ENCODE results near the gene ZSCAN10. TPM values are rescaled to one million over a fixed set of nuclear protein-coding genes. Genes with fewer than 3 reads are reported as not detected.

The ZSCAN10 gene
- total and polyA plus RNA-seq, 2 donors (not counting 3 experiments of a cell fraction or from before 2014, with no cell fraction given): not detected

- FAIRE-seq (peak; percentile 95), DNase-seq (ENCODE audit: low read depth, low spot score) (peak; percentile 89)
- Histone ChIP-seq H3K9ac (replicated peaks; ENCODE audit: extremely low read depth, insufficient read depth, low read length) (peak overlapping the region; percentile 42), H3K79me2 (ENCODE audit: control insufficient read depth, insufficient read depth, low read length) (no peaks in the 10 kb centered on the region), H3K9me1 (replicated peaks; ENCODE audit: control insufficient read depth, extremely low read depth, insufficient read depth, low read length) (no peaks in the 10 kb centered on the region), H2AFZ (ENCODE audit: low read depth, low read length) (peak overlapping the region; percentile 5), H3K4me3 (replicated peaks in 1 of 3; ENCODE audit: insufficient read depth in 1 of 3, low read depth in 1 of 3, low read length in 3 of 3) (peak overlapping the region in 1 of 3 experiments; percentile 5), H4K20me1 (replicated peaks; ENCODE audit: control insufficient read depth, extremely low read depth, insufficient read depth, low read length) (no peaks in the 10 kb centered on the region), H3K4me2 (ENCODE audit: insufficient read depth, low read length) (peak overlapping the region; percentile 23), H3K36me3 (ENCODE audit: control insufficient read depth in 2 of 2, extremely low read depth in 1 of 2, insufficient read depth in 2 of 2, low read length in 2 of 2) (no peaks in the 10 kb centered on the region), H3K9me3 (replicated peaks; ENCODE audit: control insufficient read depth, insufficient read depth, low read length) (no peaks in the 10 kb centered on the region), H3K27me3 (ENCODE audit: control insufficient read depth in 2 of 2, insufficient read depth in 2 of 2, low read length in 2 of 2) (no peaks in the 10 kb centered on the region), H3K27ac (ENCODE audit: insufficient read depth, low read depth, low read length) (peak overlapping the region; percentile 73), H3K4me1 (ENCODE audit: control insufficient read depth, extremely low read depth, insufficient read depth, low read length) (peaks cover 25% of the 10 kb centered on the region)
- CTCF ChIA-PET: interaction anchor here (1.0 to 5.1 kb wide), 14 partner anchors 10 to 79 kb away, joined by 3 to 29 read pairs (median 5); partner anchors contain the start of genes IL32 and ZNF213
- dilution Hi-C loops (cut with MboI; ENCODE audit: extremely low pct_ligation_motif_present, low sequenced_read_pairs) (no loop called here), intact Hi-C loops (cut with micrococcal nuclease) (loop anchor here (1.0 to 2.0 kb wide), 4 partner anchors 15 to 37 kb away; partner anchors contain the start of gene IL32)
- no peak for TF ChIP-seq GATA2 (IDR thresholded peaks at IDR 0.05; ENCODE audit: insufficient read depth, insufficient read length, low read depth, low read length)
- TF ChIP-seq EZH2 (IDR thresholded peaks at IDR 0.05; ENCODE audit: borderline replicate concordance, low read depth, low read length, severe bottlenecking): no peak
- no peak for TF ChIP-seq MAX (IDR thresholded peaks at IDR 0.05; ENCODE audit: insufficient read depth, insufficient read length)
- TF ChIP-seq MYC (IDR thresholded peaks at IDR 0.05; ENCODE audit: low read depth, low read length): no peak
- peak; percentile 87 for TF ChIP-seq POLR2AphosphoS5 (IDR thresholded peaks at IDR 0.05; ENCODE audit: insufficient read depth, low read depth, low read length)
- TF ChIP-seq POLR2A (IDR thresholded peaks at IDR 0.05; ENCODE audit: low read depth, low read length): peak; percentile 52
- no peak for TF ChIP-seq FOS (IDR thresholded peaks at IDR 0.05; ENCODE audit: borderline replicate concordance, insufficient read depth, low read length)
- peak; percentile 71 for TF ChIP-seq JUN (IDR thresholded peaks at IDR 0.05; ENCODE audit: borderline replicate concordance, insufficient read depth, insufficient read length, low read depth)
- TF ChIP-seq CTCF (IDR thresholded peaks at IDR 0.05; ENCODE audit: extremely low read depth in 1 of 2, insufficient read depth in 1 of 2, low read depth in 1 of 2, low read length in 2 of 2): peak; percentile 3 to 23
- POLR2A ChIA-PET: no interaction called here
- BruUV-seq (replicated peaks): no TSS peak
Observed at GRCh38 chr16:3087243-3088235, 11.6 kb downstream of the ZSCAN10 start.
